Measurements from ENCODE around the gene NUBP2.

NUBP2 gene

DNA sequence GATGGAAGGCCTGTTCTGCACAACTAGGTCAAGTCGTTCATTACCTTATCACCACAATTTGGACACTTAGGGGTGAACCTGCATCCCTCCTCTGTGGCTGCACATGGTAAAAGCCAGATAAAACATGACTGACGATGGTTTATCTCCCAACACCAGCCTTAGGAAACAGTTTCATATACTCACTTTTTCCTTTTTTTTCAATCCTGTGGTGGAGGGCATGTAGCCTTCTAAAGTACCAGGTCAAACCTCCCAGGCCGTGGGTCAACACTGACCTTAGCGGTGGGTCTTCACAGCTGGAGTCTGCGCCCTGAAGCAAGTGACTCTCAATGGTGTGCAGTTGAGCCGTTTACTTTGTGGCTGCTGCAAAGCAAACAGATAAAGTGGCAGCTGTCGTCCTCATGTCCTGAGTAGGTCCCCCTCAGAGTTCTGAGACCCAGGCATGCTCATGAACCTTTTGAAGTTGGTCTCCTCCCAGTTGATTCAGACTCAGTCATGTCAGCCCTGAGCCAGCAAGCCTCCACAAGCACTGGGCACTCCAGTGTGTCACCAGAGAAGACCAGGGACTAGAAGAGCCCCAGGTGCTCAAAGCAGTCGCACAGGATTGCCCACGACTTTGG lies 50.2 kb downstream of the NUBP2 start:
- no peak for DNase-seq

DNA sequence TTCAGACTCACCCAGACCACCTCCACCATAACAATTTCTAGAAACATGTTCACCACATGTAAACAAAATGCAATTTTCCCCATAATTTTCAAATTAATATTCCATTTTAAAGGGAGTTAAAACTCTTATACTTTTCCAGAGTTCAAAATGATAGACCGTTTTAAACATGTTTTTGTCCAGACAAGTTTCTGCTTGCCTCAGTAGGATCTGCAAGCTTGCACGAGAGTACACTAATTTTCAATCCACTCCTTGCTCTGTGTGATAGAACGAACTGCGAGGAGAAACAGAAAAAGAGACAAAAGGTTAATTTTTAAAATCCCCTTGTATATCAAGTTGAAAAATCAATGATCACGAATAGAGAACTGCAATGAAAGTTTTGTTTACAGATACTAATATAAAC lies 51.3 kb downstream of the NUBP2 start:
- no peak for DNase-seq

Measured in stimulated activated CD4-positive, alpha-beta T cell treated with anti-CD3 and anti-CD28 coated beads, Interleukin-4, amount 100 ng/mL, for 4 hours (primary cell).